ENCODE results near the gene FBLN2.

FBLN2 gene

DNA sequence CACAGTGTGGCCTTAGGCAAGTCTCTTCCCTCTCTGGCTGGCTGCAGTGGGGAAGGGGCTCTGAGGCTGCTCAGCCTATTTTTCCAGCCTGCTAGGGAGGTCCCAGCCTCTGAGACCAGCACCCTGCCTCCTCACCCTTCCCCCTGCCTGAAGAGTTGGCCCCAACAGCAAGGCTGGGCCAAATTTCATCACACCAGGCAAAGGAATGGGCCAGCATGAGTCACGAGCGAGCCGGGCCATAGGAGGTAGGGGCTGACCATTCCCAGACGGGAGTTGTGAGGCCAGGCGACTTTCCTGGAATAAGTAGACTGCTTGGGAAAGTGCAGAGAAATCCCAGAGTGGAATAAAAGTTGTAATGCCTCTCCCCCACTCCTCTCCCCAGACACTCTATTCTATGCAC lies 5.7 kb upstream of the FBLN2 start:
- Mint-ChIP-seq H3K27ac (no peak overlapping the region), H3K4me3 (no peak overlapping the region), H3K4me1 (peaks cover 2% of the 10 kb centered on the region), H3K36me3 (peaks cover 4% of the 10 kb centered on the region), H3K27me3 (peaks cover 14% of the 10 kb centered on the region), H3K9me3 (peaks cover 2% of the 10 kb centered on the region)
- no peak for ATAC-seq (ENCODE audit: low read depth)
- DNase-seq (ENCODE audit: low spot score in 2 of 2) = no peak

GRCh38 chr3:13544293-13544831 lies 4.6 kb upstream of the FBLN2 start:
- Mint-ChIP-seq H3K4me3 (no peak overlapping the region), H3K9me3 (peaks cover 2% of the 10 kb centered on the region), H3K4me1 (peaks cover 4% of the 10 kb centered on the region), H3K36me3 (peaks cover 2% of the 10 kb centered on the region), H3K27me3 (peaks cover 12% of the 10 kb centered on the region), H3K27ac (no peak overlapping the region)
- DNase-seq (ENCODE audit: low spot score in 2 of 2) = no peak
- ATAC-seq (ENCODE audit: low read depth) = peak; percentile 64

DNA sequence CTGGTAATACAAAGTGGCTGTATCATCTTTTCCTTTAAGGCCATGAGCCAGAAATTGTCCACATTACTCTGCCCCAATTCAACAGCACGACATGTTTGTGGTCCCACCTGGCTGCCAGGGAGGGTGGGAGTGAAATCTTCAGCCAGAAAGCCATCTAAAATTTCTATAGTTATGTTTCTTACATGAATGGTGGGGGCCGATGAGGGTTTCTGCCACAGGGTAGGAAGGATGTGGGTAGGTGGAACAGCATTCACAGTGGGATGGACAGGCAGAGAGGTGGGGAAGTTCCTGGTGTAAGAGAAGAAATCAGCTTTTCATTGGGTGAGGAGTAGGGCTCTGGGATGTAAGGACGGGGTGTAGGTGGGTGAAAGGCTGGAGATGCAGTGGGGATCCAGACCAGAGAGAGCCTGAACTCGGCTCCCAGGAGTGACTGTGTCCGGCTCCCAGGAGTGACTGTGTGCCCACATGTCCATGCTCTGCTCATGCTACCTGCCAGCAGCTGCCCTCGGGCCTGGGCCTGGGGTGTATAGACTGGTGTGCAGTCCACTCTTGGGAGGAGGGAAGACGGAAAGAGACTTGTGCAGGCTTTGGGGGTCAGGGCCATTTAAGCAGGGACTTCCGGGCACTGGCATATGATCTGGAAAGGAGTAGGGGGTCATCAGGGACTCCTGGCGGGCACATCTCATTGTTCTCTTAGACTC lies 3.8 kb upstream of the FBLN2 start:
- ATAC-seq (ENCODE audit: low read depth) (no peak), DNase-seq (ENCODE audit: low spot score in 2 of 2) (no peak)
- Mint-ChIP-seq H3K4me3 (no peak overlapping the region), H3K9me3 (peaks cover 2% of the 10 kb centered on the region), H3K27ac (no peak overlapping the region), H3K27me3 (peaks cover 17% of the 10 kb centered on the region), H3K4me1 (peaks cover 9% of the 10 kb centered on the region), H3K36me3 (peaks cover 2% of the 10 kb centered on the region)

- Mint-ChIP-seq H3K9me3 (no peaks in the 10 kb centered on the region), H3K4me1 (peaks cover 13% of the 10 kb centered on the region), H3K36me3 (no peaks in the 10 kb centered on the region), H3K27me3 (peaks cover 15% of the 10 kb centered on the region), H3K27ac (no peak overlapping the region), H3K4me3 (no peak overlapping the region)
- DNase-seq (ENCODE audit: low spot score in 2 of 2) = no peak
- ATAC-seq (ENCODE audit: low read depth) = no peak
These were observed 2.9 kb upstream of the FBLN2 start for GRCh38 chr3:13545952-13546454.

GRCh38 chr3:13546667-13547171 lies 2.2 kb upstream of the FBLN2 start:
- DNase-seq (ENCODE audit: low spot score in 2 of 2) (no peak), ATAC-seq (ENCODE audit: low read depth) (no peak)
- peaks cover 13% of the 10 kb centered on the region for H3K4me1 Mint-ChIP-seq
- no peaks in the 10 kb centered on the region for H3K9me3 Mint-ChIP-seq
- no peaks in the 10 kb centered on the region for H3K36me3 Mint-ChIP-seq
- H3K4me3 Mint-ChIP-seq = no peak overlapping the region
- H3K27me3 Mint-ChIP-seq = peaks cover 14% of the 10 kb centered on the region
- no peak overlapping the region for H3K27ac Mint-ChIP-seq

DNA sequence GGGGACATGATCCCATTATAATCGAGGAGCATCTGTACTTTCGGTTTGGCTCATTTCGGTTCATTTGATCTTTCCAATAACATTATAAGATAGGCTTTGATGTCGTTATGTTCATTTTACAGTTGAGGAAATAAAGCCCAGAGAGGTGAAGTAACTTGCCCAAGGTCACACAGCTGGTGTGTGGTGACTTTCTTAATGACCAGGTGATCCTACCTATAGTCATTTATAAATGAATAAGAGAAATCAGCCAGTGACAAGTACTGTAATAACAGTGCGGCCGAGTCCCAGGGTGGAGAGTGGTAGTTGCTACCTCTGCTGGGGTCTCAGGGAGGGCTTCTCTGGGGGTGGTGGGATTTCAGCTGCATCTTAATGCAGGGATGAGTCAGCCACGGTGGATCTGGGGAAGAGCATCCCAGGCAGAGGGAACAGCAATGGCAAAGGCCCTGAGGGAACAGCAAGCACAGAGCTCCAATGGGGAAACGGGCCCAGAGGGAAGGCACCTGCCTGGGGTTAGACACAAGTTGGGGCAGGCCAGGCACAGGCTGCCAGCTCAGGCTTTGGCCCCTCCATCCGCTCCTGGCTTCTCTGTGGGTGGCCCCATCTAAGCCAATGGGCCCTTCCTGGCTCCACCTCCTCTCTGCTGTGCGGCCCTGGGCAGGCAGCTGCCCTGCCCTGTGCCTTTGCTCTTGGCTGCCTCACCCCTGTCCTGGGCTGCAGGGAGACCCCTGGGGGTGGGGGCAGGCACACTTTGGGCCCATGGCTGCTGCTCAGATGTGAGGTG lies 1.1 kb upstream of the FBLN2 start:
- H3K9me3 Mint-ChIP-seq = no peaks in the 10 kb centered on the region
- no peak for DNase-seq (ENCODE audit: low spot score in 2 of 2)
- peak overlapping the region; percentile 2 for H3K27ac Mint-ChIP-seq
- no peak for ATAC-seq (ENCODE audit: low read depth)
- peaks cover 19% of the 10 kb centered on the region for H3K27me3 Mint-ChIP-seq
- H3K36me3 Mint-ChIP-seq = no peaks in the 10 kb centered on the region
- H3K4me1 Mint-ChIP-seq = peaks cover 16% of the 10 kb centered on the region
- peak overlapping the region; percentile 59 for H3K4me3 Mint-ChIP-seq

DNA sequence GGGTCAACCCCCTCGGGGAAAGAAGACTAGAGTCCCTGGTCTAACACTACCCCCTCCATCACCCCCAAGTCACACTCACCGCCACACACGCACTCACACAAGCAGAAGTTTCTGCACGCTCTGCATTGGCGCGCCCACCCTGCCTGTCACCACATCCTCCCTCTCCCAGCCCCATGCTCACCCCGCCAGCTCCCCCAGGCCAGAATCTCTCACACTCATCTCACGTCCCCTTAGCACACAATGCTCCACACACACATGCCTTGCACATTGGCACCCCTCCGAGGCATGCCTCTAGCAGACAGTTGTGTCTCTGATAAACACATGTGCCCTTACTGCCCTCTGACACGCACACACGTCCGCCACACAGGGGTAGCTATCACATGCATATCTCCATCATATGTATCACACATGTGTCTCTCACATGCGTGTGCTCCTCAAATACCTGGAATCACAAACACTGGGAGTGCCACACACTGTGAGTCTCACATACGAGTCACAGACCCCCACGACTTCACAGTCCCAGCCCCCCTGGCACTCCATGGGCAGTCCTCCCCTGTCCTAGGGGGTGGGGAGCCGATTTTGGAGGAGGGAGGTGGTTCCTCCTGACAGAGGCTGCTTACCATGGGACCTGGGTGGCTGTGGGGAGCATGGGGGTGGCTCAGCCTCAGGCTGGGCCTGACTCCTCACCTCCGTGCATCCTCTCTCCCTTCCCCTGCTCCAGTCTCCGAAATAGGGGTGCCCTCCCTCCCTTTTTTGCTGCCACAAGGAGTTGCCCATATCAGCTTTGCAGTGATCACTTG lies 898 bp downstream of the FBLN2 start:
- Mint-ChIP-seq H3K36me3 (no peaks in the 10 kb centered on the region), H3K27me3 (peaks cover 21% of the 10 kb centered on the region), H3K27ac (peak overlapping the region; percentile 53), H3K9me3 (no peaks in the 10 kb centered on the region), H3K4me1 (peaks cover 28% of the 10 kb centered on the region), H3K4me3 (peak overlapping the region; percentile 83)
- DNase-seq (ENCODE audit: low spot score in 2 of 2) (peak; percentile 17 to 27), ATAC-seq (ENCODE audit: low read depth) (peak; percentile 56)

DNA sequence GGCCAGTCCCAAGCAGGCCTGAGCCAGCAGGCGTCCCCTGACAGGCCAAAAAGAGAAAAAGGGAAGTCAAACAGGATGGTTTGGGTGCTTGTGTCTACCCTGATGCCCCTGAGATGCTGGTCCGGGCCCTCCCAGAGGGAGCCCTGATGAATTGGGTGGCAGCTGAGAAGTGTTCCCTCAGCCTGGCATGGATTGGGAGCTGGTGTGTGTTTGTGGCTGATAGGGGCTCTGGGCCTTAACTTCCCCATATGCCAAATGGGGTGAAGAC lies 1.4 kb downstream of the FBLN2 start:
- Mint-ChIP-seq H3K9me3 (no peaks in the 10 kb centered on the region), H3K36me3 (no peaks in the 10 kb centered on the region), H3K27ac (no peak overlapping the region), H3K27me3 (peaks cover 18% of the 10 kb centered on the region), H3K4me1 (peaks cover 28% of the 10 kb centered on the region), H3K4me3 (peak overlapping the region; percentile 58)
- DNase-seq (ENCODE audit: low spot score in 2 of 2) (no peak), ATAC-seq (ENCODE audit: low read depth) (peak; percentile 57)

DNA sequence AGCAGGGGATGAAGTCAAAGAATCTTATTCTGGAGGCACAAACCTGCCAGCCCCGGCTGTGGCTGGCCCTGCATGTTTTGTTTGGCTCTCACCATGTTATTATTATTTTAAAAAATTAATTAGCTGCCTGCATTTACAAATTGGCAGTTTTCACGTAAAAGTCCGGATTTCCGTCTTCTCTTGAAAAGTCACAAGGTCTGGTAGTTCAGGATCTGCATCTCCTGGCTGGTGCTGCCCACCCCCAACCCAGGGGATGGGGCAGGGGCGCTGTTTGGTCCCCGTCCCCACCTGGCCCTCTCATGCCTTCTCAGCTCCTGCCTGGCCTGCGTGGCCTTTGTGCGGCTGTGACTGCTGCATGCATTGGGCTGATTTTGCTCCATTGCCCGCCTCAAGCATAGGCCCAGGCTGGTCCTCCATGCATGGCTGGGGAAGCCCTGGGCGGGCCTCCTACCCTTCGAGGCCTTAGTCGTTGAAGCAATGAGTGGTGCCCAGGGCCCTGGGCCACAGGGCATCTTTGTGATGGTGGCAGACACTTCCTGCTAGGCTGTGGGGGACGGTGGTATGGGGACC lies 2.0 kb downstream of the FBLN2 start:
- peaks cover 18% of the 10 kb centered on the region for H3K27me3 Mint-ChIP-seq
- peak overlapping the region; percentile 35 for H3K4me3 Mint-ChIP-seq
- no peaks in the 10 kb centered on the region for H3K36me3 Mint-ChIP-seq
- no peaks in the 10 kb centered on the region for H3K9me3 Mint-ChIP-seq
- peaks cover 28% of the 10 kb centered on the region for H3K4me1 Mint-ChIP-seq
- no peak for ATAC-seq (ENCODE audit: low read depth)
- DNase-seq (ENCODE audit: low spot score in 2 of 2) = no peak
- no peak overlapping the region for H3K27ac Mint-ChIP-seq

- no peak for ATAC-seq (ENCODE audit: low read depth)
- H3K36me3 Mint-ChIP-seq = no peaks in the 10 kb centered on the region
- no peaks in the 10 kb centered on the region for H3K9me3 Mint-ChIP-seq
- H3K4me3 Mint-ChIP-seq = peak overlapping the region; percentile 35
- no peak overlapping the region for H3K27ac Mint-ChIP-seq
- peaks cover 28% of the 10 kb centered on the region for H3K4me1 Mint-ChIP-seq
- H3K27me3 Mint-ChIP-seq = peaks cover 21% of the 10 kb centered on the region
- DNase-seq (ENCODE audit: low spot score in 2 of 2) = no peak
These were observed 4.1 kb downstream of the FBLN2 start for GRCh38 chr3:13552857-13553652.

- Mint-ChIP-seq H3K27ac (no peak overlapping the region), H3K4me1 (peaks cover 24% of the 10 kb centered on the region), H3K36me3 (no peaks in the 10 kb centered on the region), H3K27me3 (peaks cover 19% of the 10 kb centered on the region), H3K4me3 (peak overlapping the region; percentile 35), H3K9me3 (no peaks in the 10 kb centered on the region)
- ATAC-seq (ENCODE audit: low read depth) (peak; percentile 19), DNase-seq (ENCODE audit: low spot score in 2 of 2) (no peak)
These were observed 4.8 kb downstream of the FBLN2 start for GRCh38 chr3:13553686-13554085.

DNA sequence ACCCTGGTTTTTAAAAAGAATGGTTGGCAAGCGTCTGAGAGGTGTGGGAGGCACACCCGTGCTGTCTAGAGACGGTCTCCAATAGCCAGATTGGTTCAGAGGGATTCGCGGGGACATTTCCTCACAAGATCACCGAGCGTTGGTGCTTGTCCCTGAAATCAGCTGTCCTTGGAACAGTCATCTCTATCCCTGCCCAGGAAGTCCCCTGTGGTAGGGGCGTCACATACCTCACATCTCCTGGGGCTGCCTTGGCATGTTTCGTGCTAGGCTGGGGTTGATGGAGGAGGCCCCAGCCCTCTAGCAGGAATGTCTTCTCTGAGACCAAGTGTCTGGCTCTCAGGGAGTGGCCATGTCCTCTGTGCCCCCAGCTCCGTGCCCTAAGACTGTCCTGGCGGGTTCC lies 6.8 kb downstream of the FBLN2 start:
- Mint-ChIP-seq H3K9me3 (no peaks in the 10 kb centered on the region), H3K27ac (no peak overlapping the region), H3K36me3 (no peaks in the 10 kb centered on the region), H3K4me1 (peaks cover 16% of the 10 kb centered on the region), H3K4me3 (no peak overlapping the region), H3K27me3 (peaks cover 16% of the 10 kb centered on the region)
- DNase-seq (ENCODE audit: low spot score in 2 of 2) (no peak), ATAC-seq (ENCODE audit: low read depth) (no peak)

GRCh38 chr3:13556207-13556606 lies 7.3 kb downstream of the FBLN2 start:
- Mint-ChIP-seq H3K9me3 (no peaks in the 10 kb centered on the region), H3K4me1 (peaks cover 16% of the 10 kb centered on the region), H3K4me3 (no peak overlapping the region), H3K27ac (no peak overlapping the region), H3K36me3 (no peaks in the 10 kb centered on the region), H3K27me3 (peaks cover 16% of the 10 kb centered on the region)
- DNase-seq (ENCODE audit: low spot score in 2 of 2) (no peak), ATAC-seq (ENCODE audit: low read depth) (no peak)
